ENCODE results near the gene PTAR1.
"Not testable (repeated sequence)": the region's sequence is repeated elsewhere in the genome, so short reads cannot be mapped to it uniquely, and the experiment has no call there.

The PTAR1 gene, protein sequence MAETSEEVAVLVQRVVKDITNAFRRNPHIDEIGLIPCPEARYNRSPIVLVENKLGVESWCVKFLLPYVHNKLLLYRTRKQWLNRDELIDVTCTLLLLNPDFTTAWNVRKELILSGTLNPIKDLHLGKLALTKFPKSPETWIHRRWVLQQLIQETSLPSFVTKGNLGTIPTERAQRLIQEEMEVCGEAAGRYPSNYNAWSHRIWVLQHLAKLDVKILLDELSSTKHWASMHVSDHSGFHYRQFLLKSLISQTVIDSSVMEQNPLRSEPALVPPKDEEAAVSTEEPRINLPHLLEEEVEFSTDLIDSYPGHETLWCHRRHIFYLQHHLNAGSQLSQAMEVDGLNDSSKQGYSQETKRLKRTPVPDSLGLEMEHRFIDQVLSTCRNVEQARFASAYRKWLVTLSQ

DNA sequence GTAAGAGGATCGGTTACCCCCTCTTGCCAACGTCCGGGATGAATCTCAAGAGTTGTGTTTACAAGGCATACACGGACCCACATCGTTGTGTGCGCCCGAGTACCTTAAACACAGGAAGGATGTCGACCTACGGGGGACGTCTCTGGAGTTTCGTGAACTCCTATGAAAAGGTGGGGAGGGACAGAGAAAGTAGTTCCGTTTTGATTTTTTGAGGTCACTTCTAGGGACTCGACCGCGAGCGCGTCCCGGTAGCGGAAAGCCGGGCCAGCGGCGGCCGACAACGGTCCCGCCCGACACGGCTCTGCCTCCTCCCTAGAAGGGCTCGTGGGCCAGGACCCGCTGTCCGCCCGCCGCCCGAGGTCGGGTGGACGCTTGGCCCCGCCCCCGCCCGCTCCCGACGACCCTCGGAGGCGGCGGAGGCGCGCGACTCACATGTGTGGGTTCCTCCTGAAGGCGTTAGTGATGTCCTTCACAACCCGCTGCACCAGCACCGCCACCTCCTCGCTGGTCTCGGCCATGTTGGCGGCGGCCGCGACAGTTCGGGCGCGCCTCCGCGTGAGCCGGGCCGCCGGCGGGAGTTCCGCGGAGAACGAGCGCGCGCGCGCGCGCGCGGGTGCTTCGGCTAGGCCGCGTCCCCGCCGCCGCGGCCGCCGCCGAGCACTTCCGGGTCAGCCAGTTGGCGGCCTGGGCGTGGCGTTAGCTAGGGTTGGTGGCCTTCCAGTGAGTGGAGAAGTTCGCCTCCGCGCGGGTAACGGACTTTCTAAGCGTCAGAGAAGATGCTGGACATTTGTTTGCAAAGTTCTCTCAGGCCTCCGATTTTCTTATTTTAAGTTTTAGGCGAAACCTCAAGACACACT lies at the start of gene PTAR1:
Gene PTAR1, minus strand, starts transcription at position 591 of the 857 bp plus-strand sequence. Its CDS starts 73 bp downstream, at position 518.
- DNase-seq = peak; percentile 93

DNA sequence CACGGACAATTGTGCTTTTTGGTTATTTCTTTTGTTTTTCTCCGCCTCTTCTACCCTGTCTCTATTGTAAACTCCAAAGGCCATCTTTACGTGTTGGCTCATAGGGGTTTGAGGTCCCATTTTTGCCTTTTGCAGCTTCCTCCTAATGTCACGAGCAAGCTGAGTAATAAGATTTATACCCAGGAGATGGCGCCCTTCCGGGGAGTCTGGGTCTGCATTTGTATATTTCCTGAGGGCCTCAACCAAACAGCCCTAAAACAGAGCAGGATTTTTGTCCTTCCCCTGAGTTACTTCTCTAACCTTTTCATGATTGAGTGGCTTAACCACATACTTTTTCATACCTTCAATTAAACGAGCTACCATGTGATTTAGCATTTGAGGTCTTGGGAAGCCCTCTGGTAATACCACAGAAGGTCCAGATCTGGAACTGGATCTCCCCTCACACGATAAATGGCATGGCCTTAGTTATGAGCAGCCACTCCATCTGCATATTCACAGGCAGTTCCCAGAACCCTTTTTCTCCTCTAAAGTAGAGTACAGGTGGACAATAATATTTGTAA lies 49.6 kb upstream of the PTAR1 start:
- peak; percentile 24 for DNase-seq

GRCh38 chr9:69806627-69807026 lies 46.8 kb upstream of the PTAR1 start:
- DNase-seq = no peak

DNA sequence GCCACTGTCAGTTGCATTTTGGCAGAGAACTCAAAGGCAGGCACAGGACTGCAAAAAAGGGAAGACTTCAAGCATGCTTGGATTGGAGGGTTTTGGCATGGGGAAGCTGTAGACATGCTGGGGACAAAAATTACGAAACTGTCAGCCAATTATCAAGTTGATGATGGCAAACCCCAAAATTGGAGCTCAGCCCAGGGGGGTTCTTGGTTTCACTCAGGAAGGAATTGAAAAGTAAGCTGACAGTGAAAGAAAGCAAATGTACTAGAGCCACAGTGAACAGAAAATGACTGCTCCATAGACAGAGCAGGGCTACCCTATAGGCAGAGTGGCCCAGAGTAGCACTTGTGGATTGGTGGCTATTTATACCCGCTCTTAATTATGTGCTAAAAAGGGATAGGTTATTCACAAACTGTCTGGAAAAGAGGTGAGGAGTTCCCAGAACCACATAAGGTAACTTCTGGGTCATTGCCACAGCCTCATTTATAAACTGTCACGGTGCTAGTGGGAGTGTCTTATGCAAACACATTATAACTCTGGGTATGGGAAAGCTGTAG lies 46.2 kb upstream of the PTAR1 start:
- DNase-seq = no peak

DNA sequence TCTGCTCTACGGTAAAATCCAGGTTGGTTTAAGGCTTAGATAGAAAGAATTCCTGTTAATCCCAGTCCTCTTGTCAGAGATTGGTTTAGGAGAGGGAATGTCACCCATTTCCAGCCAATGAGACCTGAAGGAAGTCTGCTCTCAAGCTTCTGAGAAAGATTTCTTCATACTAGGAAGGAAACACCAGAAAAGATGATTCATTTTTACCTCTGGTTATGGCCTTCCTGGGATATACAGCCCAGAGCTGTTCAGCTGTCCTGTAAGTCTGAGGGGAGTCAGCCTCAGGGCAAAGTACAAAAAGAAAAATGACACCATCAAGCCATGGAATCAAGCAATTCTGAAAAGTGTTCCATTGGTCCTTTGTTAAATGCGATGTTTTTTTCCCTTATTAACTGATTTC lies 42.2 kb upstream of the PTAR1 start:
- DNase-seq = peak; percentile 4

GRCh38 chr9:69800027-69800426 lies 40.2 kb upstream of the PTAR1 start:
- not testable (repeated sequence) for DNase-seq

DNA sequence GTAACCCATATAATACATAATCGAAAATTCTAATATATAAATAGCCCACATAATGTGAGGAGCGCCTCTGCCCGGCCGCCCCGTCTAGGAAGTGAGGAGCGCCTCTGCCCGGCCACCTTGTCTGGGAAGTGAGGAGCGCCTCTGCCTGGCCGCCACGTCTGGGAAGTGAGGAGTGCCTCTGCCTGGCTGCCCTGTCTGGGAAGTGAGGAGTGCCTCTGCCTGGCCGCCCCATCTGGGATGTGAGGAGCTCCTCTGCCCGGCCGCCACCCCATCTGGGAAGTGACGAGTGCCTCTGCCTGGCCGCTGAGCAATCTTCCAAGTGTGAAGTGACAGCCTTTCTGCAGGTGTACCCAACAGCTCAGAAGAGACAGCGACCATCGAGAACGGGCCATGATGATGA lies 39.7 kb upstream of the PTAR1 start:
- DNase-seq = not testable (repeated sequence)

DNA sequence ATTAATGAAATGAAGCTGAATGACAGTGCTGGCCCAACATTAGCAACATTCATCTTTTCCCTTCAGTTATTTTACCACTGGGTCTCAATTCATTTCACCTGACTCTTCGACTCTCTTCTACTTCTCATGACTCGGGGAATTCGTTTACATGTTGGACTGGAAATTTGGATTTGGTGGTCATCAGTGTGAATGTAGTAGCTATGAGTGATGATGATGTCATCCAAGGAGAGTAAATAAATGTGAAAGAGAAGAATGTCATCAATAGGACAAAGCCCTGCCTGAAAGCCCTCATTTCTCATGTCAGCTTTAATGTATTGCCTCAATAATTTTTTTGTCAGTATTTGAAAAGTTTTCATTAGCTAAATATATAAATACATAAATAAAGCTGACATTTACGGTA lies 38.9 kb upstream of the PTAR1 start:
- DNase-seq = peak; percentile 38

GRCh38 chr9:69797675-69798074 lies 37.9 kb upstream of the PTAR1 start:
- no peak for DNase-seq

DNA sequence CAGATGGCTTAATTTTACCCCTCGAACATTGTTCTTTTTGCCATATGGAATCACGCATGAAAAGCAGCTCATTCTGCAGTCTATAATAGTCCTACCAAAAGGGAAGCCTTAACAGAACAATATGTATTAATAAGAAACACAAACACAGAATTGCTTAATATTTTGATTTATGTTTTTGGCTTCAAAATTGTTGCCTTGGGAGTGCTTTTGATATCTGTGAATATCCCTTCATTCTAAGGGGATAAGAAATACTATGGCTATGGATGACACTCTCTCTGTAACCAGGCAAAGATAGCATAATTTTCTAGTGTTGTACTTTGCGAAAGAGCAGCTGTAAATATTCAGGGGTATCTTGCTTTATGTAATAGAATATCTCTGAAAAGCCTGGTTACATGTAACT lies 34.5 kb upstream of the PTAR1 start:
- DNase-seq = no peak

DNA sequence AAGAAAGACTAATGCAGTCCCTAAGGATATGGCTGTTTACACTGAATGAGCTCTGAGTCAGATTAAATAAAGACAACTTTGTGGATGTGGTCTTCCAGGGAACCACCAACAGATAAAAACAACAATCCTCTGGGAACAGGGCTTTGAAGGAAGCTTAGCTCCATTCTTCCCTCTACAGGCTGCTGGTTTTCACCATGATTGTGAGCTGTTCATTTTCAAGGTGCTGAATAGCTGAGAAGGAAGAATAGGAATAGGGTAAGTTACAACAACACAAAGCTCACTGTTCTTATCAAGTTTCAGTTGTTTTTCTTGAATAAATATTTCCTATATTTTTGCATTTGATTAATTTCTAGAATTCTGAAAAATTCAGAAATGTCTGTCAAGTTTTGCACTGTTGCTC lies 25.9 kb upstream of the PTAR1 start:
- peak; percentile 53 for DNase-seq

- no peak for DNase-seq
These were observed 13.4 kb upstream of the PTAR1 start for GRCh38 chr9:69773258-69773657.

DNA sequence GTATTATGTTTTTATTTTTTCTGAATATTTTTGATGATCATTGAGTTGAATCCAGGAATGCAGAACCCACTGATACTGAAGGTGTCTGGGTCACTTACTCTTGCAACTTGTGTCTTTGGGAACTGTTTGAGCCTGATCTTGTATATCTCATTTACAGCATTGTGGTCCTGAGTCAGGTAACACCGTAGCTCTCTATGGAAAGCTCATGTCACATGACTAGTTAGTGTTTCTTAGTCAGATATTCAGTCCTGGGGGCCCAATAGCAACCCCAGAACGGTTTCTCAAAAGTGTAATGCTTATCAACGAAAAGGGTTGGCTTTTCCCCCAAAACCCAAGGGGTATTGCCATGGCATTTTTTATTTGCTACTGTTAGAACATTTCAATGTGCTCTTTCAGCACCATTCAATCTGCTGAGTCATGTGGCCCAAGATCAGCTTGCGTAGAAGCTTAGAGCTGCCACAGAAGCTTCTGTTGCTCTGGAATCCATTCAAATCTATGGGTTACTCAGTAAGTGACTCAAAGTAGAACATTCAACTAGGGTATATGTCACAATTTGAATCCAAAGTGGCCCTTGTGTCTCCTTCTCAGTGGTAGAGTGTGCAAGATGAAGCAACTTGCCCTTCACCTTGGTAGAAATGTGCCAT lies 12.1 kb upstream of the PTAR1 start:
- peak; percentile 78 for DNase-seq

DNA sequence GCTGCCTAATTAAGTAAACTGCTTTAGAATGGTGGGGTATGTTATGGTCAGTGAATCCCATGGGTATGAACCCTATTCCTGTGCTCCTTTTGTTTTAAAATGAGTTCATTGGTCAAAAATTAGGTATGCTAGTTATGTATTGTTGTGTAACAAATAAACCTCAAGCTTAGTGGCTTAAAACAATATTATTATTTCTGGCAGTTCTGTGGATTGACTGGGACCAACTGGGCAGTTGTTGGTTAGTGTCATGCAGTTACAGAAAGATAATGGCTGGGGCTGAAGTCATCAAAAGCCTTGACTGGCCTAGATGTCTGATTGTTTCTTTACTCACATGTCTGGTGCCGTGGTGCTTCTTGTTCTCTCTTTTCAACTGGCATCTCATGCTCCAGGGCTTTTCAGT lies 8.9 kb upstream of the PTAR1 start:
- peak; percentile 19 for DNase-seq

GRCh38 chr9:69768101-69768500 lies 8.3 kb upstream of the PTAR1 start:
- no peak for DNase-seq

GRCh38 chr9:69763862-69764261 lies 4.1 kb upstream of the PTAR1 start:
- not testable (repeated sequence) for DNase-seq

GRCh38 chr9:69762527-69762926 lies 2.7 kb upstream of the PTAR1 start:
- peak; percentile 39 for DNase-seq

DNA sequence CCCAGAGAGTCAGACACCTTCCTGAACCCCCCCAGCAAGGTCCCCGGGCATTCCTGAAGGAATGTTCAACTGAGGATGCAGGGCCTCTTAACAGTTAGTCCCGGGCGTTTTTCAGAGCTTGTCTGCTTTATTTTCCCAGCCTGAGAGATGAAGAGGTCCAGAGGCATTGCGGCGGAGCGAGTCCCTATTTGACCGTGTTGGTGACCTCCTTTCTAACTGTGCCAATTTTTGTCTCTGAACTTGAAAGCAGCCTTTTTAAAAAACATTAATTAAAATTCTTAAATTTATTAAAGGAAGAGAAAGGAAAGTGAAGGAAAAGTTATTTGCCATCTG lies 433 bp upstream of the PTAR1 start:
- no peak for DNase-seq

DNA sequence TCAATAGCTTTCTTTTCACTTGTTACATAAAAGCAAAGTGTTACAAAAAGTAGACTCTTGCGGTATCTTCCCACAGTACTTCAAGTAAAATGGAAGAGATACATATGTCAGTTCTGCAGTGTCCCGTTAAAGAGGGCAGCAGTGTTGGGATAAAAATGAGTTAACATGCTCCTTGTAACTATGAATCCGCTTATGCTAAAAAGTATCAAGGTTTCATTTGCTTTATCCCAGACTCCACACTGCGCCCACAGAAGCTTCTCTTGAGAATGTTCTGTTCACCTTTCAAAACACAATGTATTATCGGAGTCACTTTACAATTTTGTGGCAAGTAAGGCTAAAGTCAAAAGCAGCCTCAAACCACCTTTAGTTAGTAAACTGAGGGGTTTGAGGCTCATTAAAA lies 790 bp downstream of the PTAR1 start:
- DNase-seq = peak; percentile 11

DNA sequence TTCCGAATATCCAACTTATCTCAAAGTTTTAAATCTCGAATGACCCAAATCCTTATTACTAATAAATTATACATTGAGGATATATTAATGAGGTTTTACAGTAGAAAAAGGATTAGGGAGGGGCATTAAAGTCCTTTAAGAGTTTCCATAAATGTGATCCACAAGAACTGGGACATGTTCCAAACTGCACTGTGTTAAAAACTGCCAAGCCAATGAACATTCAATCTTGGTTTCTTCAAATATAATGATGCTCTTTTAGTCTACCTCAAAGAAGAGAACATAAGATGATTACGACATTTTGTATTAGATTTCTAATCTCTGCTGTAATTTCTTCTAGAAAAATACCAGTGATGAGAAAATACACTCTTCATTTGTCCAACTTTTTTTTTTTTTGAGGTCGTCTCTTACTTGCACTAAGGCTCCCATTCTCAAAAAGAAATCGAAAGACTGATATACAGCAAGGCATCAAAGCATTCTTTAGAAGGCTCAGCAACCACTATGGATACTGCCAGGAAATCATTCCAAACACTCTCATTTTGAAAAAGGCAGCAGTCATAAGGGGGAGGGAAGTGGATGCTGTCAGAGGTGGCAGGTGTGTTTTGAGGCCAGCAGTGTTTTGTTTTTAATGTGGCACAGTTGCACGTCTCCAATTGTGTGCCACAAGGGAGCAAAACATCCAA lies 1.7 kb downstream of the PTAR1 start:
- DNase-seq = peak; percentile 59

DNA sequence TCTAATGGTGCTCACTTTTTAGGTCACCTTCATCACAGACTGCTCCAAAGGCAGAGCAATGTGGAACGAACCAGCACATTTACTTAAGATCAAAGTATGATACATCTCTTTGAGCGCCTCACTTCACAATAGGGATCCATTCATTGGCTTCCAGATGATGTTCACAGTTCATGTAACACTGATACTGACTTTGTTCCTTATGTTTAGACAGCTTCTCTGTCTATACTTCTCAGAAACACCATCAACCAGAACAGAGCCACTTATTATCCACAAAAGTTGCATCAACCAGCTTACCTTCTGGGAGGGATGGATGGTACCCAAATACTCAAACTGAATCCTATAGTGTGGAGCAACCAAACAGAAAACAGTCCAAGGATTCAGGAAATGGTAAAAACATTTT lies 4.6 kb downstream of the PTAR1 start:
- no peak for DNase-seq

DNA sequence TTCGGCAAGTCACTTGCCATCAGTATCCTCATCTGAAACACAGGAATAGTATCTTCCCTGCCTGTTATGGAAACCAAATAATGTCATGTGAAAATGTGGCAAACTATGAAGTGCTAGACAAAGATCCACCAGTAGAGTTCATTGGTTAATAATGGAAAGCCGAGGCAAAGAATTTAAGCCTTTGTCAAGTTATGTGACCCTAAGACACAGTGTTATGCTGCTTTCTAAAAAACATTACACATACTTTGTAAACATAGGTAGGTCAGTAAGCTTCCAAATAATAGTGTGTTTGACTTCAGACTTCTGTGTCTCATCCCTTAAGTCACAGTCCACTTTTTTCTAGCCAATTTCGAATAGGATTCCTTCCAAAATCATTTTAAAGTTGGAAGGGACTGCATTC lies 6.0 kb downstream of the PTAR1 start:
- no peak for DNase-seq

Measured in fibroblast of skin of right biceps (primary cell).